HepG2 (cell line): Measurements from ENCODE around the gene CROCC. TPM values are rescaled to one million over a fixed set of nuclear protein-coding genes. Genes with fewer than 3 reads are reported as not detected.

ENCODE experiments used
- ATAC-seq: fragments of 200-7000 bp; cut with Tn5 transposase; 3 replicates; pipeline ENCODE4 v1.9.1; 2020; ENCODE audit warnings: mild to moderate bottlenecking, moderate library complexity
- BruUV-seq: library from RNA; stranded (reverse); fragments of 400-500 nt; replicated peaks from 2 replicates; lab custom pipeline; 2021; lab: Mats Ljungman, UMichigan
- CTCF ChIA-PET: fragments of 300-600 bp; formaldehyde crosslinking; extraction: SDS; loops from one replicate; lab custom pipeline; 2021; ENCODE audit warnings: low total read pairs, inconsistent platforms, low intra/inter-chr PET ratio; lab: Yijun Ruan, JAX
- POLR2A ChIA-PET: fragments of 350-600 bp; sonication (Branson Sonifier 250); formaldehyde crosslinking; loops from one replicate; lab custom pipeline; 2020; ENCODE audit warnings: antibody characterized with exemption, inconsistent platforms; lab: Yijun Ruan, JAX
- DNase-seq: peaks from one replicate; pipeline ENCODE4 v3.0.0-alpha.2; 2015; ENCODE audit warnings: low spot score
- FAIRE-seq: peaks from 3 replicates; lab custom pipeline; 2011; peaks lifted over from hg19 to GRCh38; lab: Jason Lieb, UNC
- H2AFZ ChIP-seq: one replicate; pipeline ENCODE4 v1.6.1; 2011; ENCODE audit warnings: low read length, inconsistent platforms
- H3K27ac ChIP-seq: fragments of 300-600 bp; 3 replicates; pipeline ENCODE4 v1.8.0; 2011; ENCODE audit warnings: mixed run types, mild to moderate bottlenecking, mixed read lengths, low read length, inconsistent platforms; ENCODE audit not compliant: insufficient read depth; ENCODE audit errors: extremely low read length
- H3K27me3 ChIP-seq, 2 experiments: fragments of 200-600 bp in 1 of 2; 2 replicates in 1 of 2; 3 replicates in 1 of 2; pipeline versions ENCODE4 v1.6.0 to v1.8.0; 2011; ENCODE audit warnings: low read length in 2 of 2, mild to moderate bottlenecking in 2 of 2, moderate library complexity in 2 of 2, inconsistent platforms in 1 of 2; ENCODE audit not compliant: insufficient read depth in 2 of 2, control insufficient read depth in 1 of 2
- H3K36me3 ChIP-seq, 2 experiments: fragments of 200-600 bp in 1 of 2; replicated peaks in 1 of 2; 2 replicates in 1 of 2; 3 replicates in 1 of 2; pipeline versions ENCODE4 v1.5.1 to v1.8.0; 2011; ENCODE audit warnings: low read length in 2 of 2, inconsistent platforms in 1 of 2; ENCODE audit not compliant: insufficient read depth in 2 of 2, control insufficient read depth in 1 of 2
- H3K4me1 ChIP-seq: 2 replicates; pipeline ENCODE4 v1.5.1; 2012; ENCODE audit warnings: low read length, inconsistent platforms; ENCODE audit not compliant: insufficient read depth
- H3K4me2 ChIP-seq: 2 replicates; pipeline ENCODE4 v1.6.0; 2011; ENCODE audit warnings: low read depth, low read length, inconsistent platforms
- H3K4me3 ChIP-seq, 3 experiments: fragments of 200-600 bp in 1 of 3; sonication (generic), shearing (Covaris generic) in 1 of 3; replicated peaks in 1 of 3; 2 replicates each; pipeline ENCODE4 v1.5.1; 2011 to 2016; ENCODE audit warnings: low read length in 3 of 3, inconsistent platforms in 2 of 3, low read depth in 2 of 3, mild to moderate bottlenecking in 2 of 3, control low read depth in 1 of 3, mixed read lengths in 1 of 3; ENCODE audit not compliant: insufficient read depth in 1 of 3
- H3K79me2 ChIP-seq: one replicate; pipeline ENCODE4 v1.6.1; 2011; ENCODE audit warnings: low read length, inconsistent platforms; ENCODE audit not compliant: insufficient read depth
- H3K9ac ChIP-seq: 2 replicates; pipeline ENCODE4 v1.6.0; 2011; ENCODE audit warnings: mild to moderate bottlenecking, low read depth, low read length, inconsistent platforms; ENCODE audit not compliant: insufficient read depth
- H3K9me3 ChIP-seq: 2 replicates; pipeline ENCODE4 v1.5.1; 2012; ENCODE audit warnings: mild to moderate bottlenecking, low read length
- H4K20me1 ChIP-seq: 2 replicates; pipeline ENCODE4 v1.6.0; 2011; ENCODE audit warnings: inconsistent platforms, mild to moderate bottlenecking, low read length, moderate library complexity; ENCODE audit not compliant: insufficient read depth
- BORCS8-MEF2B ChIP-seq: sonication (generic); formaldehyde crosslinking; IDR thresholded peaks from 2 replicates; pipeline ENCODE4 v1.8.0; 2022; ENCODE audit warnings: mild to moderate bottlenecking, missing genetic modification reagents
- MBD4 ChIP-seq: IDR thresholded peaks from 2 replicates; pipeline ENCODE4 v1.6.1; 2012; ENCODE audit warnings: low read length, inconsistent platforms, borderline replicate concordance
- TAF1 ChIP-seq: sonication (generic); formaldehyde crosslinking; IDR thresholded peaks from 2 replicates; pipeline ENCODE4 v1.4.0; 2020; ENCODE audit warnings: missing genetic modification reagents
- ZBTB7A ChIP-seq: sonication (generic); formaldehyde crosslinking; IDR thresholded peaks from 2 replicates; pipeline ENCODE4 v1.8.0; 2022; ENCODE audit warnings: mild to moderate bottlenecking, missing genetic modification reagents
- WGBS: methylation state at CpG from one replicate; pipeline ENCODE4 v1.1.6; 2017; ENCODE audit warnings: low lambda C conversion rate; 5-methylcytosine and 5-hydroxymethylcytosine counted together
- in situ Hi-C: cut with HindIII; loops from 2 replicates; pipeline ENCODE4 v1.10.0; 2017; ENCODE audit warnings: low pct_unique_long_range_greater_than_20kb; ENCODE audit not compliant: extremely low pct_ligation_motif_present
- intact Hi-C: fragments of 100-400 bp; cut with micrococcal nuclease; formaldehyde crosslinking; loops from one replicate; pipeline ENCODE4 v1.10.0; 2022; ENCODE audit not compliant: unreplicated experiment
- polyA plus RNA-seq, 8 experiments: library from polyadenylated mRNA; depleted of rRNA in 3 of 8; stranded (reverse) in 7 of 8; unstranded in 1 of 8; fragments of >200 nt; fragmentation: Illumina TruSeq in 4 of 8; extraction: Trizol in 4 of 8; gene quantifications; 2 replicates each; pipeline versions ENCODE4 v1.2.1 to v1.2.3, GENCODE V29; 2011 to 2016; ENCODE audit warnings: low read depth in 4 of 8, missing spikeins in 1 of 8, mixed read lengths in 1 of 8; ENCODE audit not compliant: insufficient read depth in 1 of 8
- small RNA-seq, 3 experiments: library from RNA; depleted of rRNA; stranded (forward); fragments of <200 nt; gene quantifications; one replicate each; pipeline ENCODE3, GENCODE V24; 2012; ENCODE audit warnings: low read depth in 2 of 3, low replicate concordance in 1 of 3; ENCODE audit not compliant: insufficient read length in 3 of 3, insufficient read depth in 2 of 3
- total RNA-seq, 5 experiments: library from RNA; depleted of rRNA; stranded (reverse); fragments of >200 nt; fragmentation: Illumina TruSeq; extraction: Trizol; gene quantifications; 2 replicates each; pipeline ENCODE4 v1.2.3, GENCODE V29; 2016; ENCODE audit warnings: low read depth in 1 of 5
- TF ChIP-seq, protein P1 (sequence below): sonication (generic); formaldehyde crosslinking; IDR thresholded peaks from 2 replicates; pipeline ENCODE4 v1.5.0; 2020; ENCODE audit warnings: mild to moderate bottlenecking, missing genetic modification reagents, borderline replicate concordance

CROCC gene
- total and polyA plus RNA-seq, 2 of the 13 experiments (the other 11 are each of a cell fraction or from before 2014, with no cell fraction given) = 7.8 to 15.5 TPM

DNA sequence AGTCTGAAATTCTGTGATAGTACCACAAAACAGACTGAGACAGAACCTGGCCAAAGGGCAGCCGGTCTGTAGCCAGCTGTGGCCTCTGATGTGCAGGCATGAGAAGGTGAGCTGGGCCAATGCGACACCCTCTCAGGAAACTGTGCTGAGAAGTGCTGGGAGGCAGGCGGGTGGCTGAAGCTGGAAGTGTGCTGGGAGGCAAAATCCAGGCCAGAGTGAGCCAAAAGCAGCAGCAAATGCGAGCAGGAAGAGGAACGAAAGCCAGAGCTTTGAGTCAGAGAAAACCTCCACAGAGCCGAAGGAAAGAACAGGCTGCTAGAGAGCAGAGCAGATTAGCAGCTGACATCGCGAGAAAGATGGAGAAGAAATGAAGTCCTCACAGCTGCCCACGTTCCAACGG, 100.2 kb downstream of the CROCC start:
- BruUV-seq = no TSS peak
- Histone ChIP-seq H3K4me2 (no peak overlapping the region), H3K36me3 (peaks cover 37 to 57% of the 10 kb centered on the region in 2 experiments; a peak in 4 of 5 replicates), H4K20me1 (no peaks in the 10 kb centered on the region), H3K4me3 (no peak overlapping the region), H2AFZ (no peak overlapping the region), H3K27me3 (no peaks in the 10 kb centered on the region), H3K9me3 (no peaks in the 10 kb centered on the region), H3K79me2 (no peaks in the 10 kb centered on the region), H3K27ac (no peak overlapping the region), H3K9ac (no peak overlapping the region), H3K4me1 (no peaks in the 10 kb centered on the region)
- 98% methylated on average over 10 of the region's 10 CpGs for WGBS
- TF ChIP-seq, protein P1, sequence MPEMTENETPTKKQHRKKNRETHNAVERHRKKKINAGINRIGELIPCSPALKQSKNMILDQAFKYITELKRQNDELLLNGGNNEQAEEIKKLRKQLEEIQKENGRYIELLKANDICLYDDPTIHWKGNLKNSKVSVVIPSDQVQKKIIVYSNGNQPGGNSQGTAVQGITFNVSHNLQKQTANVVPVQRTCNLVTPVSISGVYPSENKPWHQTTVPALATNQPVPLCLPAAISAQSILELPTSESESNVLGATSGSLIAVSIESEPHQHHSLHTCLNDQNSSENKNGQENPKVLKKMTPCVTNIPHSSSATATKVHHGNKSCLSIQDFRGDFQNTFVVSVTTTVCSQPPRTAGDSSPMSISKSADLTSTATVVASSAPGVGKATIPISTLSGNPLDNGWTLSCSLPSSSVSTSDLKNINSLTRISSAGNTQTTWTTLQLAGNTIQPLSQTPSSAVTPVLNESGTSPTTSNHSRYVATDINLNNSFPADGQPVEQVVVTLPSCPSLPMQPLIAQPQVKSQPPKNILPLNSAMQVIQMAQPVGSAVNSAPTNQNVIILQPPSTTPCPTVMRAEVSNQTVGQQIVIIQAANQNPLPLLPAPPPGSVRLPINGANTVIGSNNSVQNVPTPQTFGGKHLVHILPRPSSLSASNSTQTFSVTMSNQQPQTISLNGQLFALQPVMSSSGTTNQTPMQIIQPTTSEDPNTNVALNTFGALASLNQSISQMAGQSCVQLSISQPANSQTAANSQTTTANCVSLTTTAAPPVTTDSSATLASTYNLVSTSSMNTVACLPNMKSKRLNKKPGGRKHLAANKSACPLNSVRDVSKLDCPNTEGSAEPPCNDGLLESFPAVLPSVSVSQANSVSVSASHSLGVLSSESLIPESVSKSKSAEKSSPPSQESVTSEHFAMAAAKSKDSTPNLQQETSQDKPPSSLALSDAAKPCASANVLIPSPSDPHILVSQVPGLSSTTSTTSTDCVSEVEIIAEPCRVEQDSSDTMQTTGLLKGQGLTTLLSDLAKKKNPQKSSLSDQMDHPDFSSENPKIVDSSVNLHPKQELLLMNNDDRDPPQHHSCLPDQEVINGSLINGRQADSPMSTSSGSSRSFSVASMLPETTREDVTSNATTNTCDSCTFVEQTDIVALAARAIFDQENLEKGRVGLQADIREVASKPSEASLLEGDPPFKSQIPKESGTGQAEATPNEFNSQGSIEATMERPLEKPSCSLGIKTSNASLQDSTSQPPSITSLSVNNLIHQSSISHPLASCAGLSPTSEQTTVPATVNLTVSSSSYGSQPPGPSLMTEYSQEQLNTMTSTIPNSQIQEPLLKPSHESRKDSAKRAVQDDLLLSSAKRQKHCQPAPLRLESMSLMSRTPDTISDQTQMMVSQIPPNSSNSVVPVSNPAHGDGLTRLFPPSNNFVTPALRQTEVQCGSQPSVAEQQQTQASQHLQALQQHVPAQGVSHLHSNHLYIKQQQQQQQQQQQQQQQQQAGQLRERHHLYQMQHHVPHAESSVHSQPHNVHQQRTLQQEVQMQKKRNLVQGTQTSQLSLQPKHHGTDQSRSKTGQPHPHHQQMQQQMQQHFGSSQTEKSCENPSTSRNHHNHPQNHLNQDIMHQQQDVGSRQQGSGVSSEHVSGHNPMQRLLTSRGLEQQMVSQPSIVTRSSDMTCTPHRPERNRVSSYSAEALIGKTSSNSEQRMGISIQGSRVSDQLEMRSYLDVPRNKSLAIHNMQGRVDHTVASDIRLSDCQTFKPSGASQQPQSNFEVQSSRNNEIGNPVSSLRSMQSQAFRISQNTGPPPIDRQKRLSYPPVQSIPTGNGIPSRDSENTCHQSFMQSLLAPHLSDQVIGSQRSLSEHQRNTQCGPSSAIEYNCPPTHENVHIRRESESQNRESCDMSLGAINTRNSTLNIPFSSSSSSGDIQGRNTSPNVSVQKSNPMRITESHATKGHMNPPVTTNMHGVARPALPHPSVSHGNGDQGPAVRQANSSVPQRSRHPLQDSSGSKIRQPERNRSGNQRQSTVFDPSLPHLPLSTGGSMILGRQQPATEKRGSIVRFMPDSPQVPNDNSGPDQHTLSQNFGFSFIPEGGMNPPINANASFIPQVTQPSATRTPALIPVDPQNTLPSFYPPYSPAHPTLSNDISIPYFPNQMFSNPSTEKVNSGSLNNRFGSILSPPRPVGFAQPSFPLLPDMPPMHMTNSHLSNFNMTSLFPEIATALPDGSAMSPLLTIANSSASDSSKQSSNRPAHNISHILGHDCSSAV (CRISPR knock-in tag) = no peak
- TF ChIP-seq BORCS8-MEF2B (CRISPR knock-in tag) = no peak
- no peak for TF ChIP-seq MBD4
- TF ChIP-seq ZBTB7A (CRISPR knock-in tag) = no peak
- TF ChIP-seq TAF1 (CRISPR knock-in tag) = no peak
- no peak for DNase-seq
- CTCF ChIA-PET = no interaction called here
- intact Hi-C loops = no loop called here
- in situ Hi-C loops = no loop called here
- ATAC-seq = no peak
- no peak for FAIRE-seq
- POLR2A ChIA-PET = no interaction called here

Small RNA genes within 50 kb of the gene (small RNA-seq; reads per million reads assigned to genes)
- gene RNU1-2 (0 reads per million in 3 experiments), gene RNU1-5P (0 reads per million in 3 experiments)

Other genes with a start within 250 kb of the CROCC start
- 859 and 11,018 TPM in 2 replicates for gene RNU1-4, start 181.4 kb upstream of the CROCC start, total RNA-seq (2016; rRNA removed; fragmentation: Illumina TruSeq; extraction: Trizol)
- gene RNU1-4, start 181.4 kb upstream of the CROCC start, polyA plus RNA-seq (2011; rRNA removed) = under 0.01 TPM in 2 replicates
- gene RNU1-2, start 26.0 kb upstream of the CROCC start, total RNA-seq (2016; rRNA removed; fragmentation: Illumina TruSeq; extraction: Trizol) = 859 and 11,018 TPM in 2 replicates
- gene RNU1-2, start 26.0 kb upstream of the CROCC start, polyA plus RNA-seq (2011; rRNA removed) = under 0.01 TPM in 2 replicates
- 0.21 and 1.1 TPM in 2 replicates for gene MFAP2, start 58.7 kb downstream of the CROCC start, total RNA-seq (2016; rRNA removed; fragmentation: Illumina TruSeq; extraction: Trizol)
- gene MFAP2, start 58.7 kb downstream of the CROCC start, polyA plus RNA-seq (2011; rRNA removed) = 1.4 and 2.1 TPM in 2 replicates
- gene ATP13A2, start 90.0 kb downstream of the CROCC start, total RNA-seq (2016; rRNA removed; fragmentation: Illumina TruSeq; extraction: Trizol) = 14.4 and 16.2 TPM in 2 replicates
- 13.2 and 20.1 TPM in 2 replicates for gene ATP13A2, start 90.0 kb downstream of the CROCC start, polyA plus RNA-seq (2011; rRNA removed)
- gene SDHB, start 132.1 kb downstream of the CROCC start, total RNA-seq (2016; rRNA removed; fragmentation: Illumina TruSeq; extraction: Trizol) = 142 and 174 TPM in 2 replicates
- gene SDHB, start 132.1 kb downstream of the CROCC start, polyA plus RNA-seq (2011; rRNA removed) = 110 and 136 TPM in 2 replicates
- not detected in 2 replicates for gene PADI2, start 197.5 kb downstream of the CROCC start, total RNA-seq (2016; rRNA removed; fragmentation: Illumina TruSeq; extraction: Trizol)
- gene PADI2, start 197.5 kb downstream of the CROCC start, polyA plus RNA-seq (2011; rRNA removed) = not detected in 2 replicates